Thymus (tissue), 11 donors: Measurements from ENCODE around the gene DYNC1H1. TPM values are rescaled to one million over a fixed set of nuclear protein-coding genes. Genes with fewer than 3 reads are reported as not detected.

Experiments
- DNase-seq, 9 donors: peaks; one replicate each; pipeline ENCODE4 v3.0.0-alpha.2; 2013; ENCODE audit warnings: low spot score in 9 of 9, low read depth in 6 of 9, missing footprints in 1 of 9
- H3K27ac ChIP-seq, 2 donors: one replicate each; pipeline ENCODE4 v1.5.1; 2013; ENCODE audit warnings: control low read depth in 1 of 2, low read depth in 1 of 2, low read length in 1 of 2, mild to moderate bottlenecking in 1 of 2, moderate library complexity in 1 of 2
- H3K27me3 ChIP-seq, 2 donors: one replicate each; pipeline ENCODE4 v1.5.1; 2013; ENCODE audit warnings: low read length in 1 of 2; ENCODE audit not compliant: control insufficient read depth in 2 of 2, insufficient read depth in 1 of 2
- H3K36me3 ChIP-seq, 2 donors: one replicate each; pipeline ENCODE4 v1.5.1; 2013; ENCODE audit warnings: low read length in 1 of 2, mild to moderate bottlenecking in 1 of 2, moderate library complexity in 1 of 2; ENCODE audit not compliant: control insufficient read depth in 2 of 2, insufficient read depth in 2 of 2
- H3K4me1 ChIP-seq, 2 donors: one replicate each; pipeline ENCODE4 v1.5.1; 2013; ENCODE audit warnings: low read length in 2 of 2; ENCODE audit not compliant: control insufficient read depth in 2 of 2, insufficient read depth in 2 of 2
- H3K4me3 ChIP-seq, 2 donors: one replicate each; pipeline ENCODE4 v1.5.1; 2013; ENCODE audit warnings: low read length in 2 of 2, control low read depth in 1 of 2, mild to moderate bottlenecking in 1 of 2
- H3K9me3 ChIP-seq, 2 donors: one replicate each; pipeline ENCODE4 v1.5.1; 2013; ENCODE audit warnings: low read length in 1 of 2, mild to moderate bottlenecking in 1 of 2; ENCODE audit not compliant: control insufficient read depth in 2 of 2, insufficient read depth in 1 of 2
- WGBS: extraction: QIAGEN DNeasy Blood & Tissue Kit; methylation state at CpG from one replicate; pipeline ENCODE4 v1.1.7; 2013; 5-methylcytosine and 5-hydroxymethylcytosine counted together
- polyA plus RNA-seq: library from polyadenylated mRNA; stranded (reverse); fragments of 200-250 nt; gene quantifications from one replicate; pipeline ENCODE4 v1.2.3, GENCODE V29; 2013
- total RNA-seq: library from RNA; stranded (reverse); fragments of 120-200 nt; gene quantifications from one replicate; pipeline ENCODE4 v1.2.4, GENCODE V29; 2013
- donor health status: healthy.

Gene DYNC1H1
- total and polyA plus RNA-seq, 2 donors: 111 to 114 TPM

- H3K36me3 ChIP-seq: peaks cover 83 to 89% of the 10 kb centered on the region in 2 donors
- no peak for DNase-seq
- H3K27ac ChIP-seq: no peak overlapping the region
- H3K27me3 ChIP-seq: no peaks in the 10 kb centered on the region
- no peaks in the 10 kb centered on the region for H3K9me3 ChIP-seq
- 95% methylated on average over 6 of the region's 6 CpGs for WGBS
- no peaks in the 10 kb centered on the region for H3K4me1 ChIP-seq
- no peak overlapping the region for H3K4me3 ChIP-seq
Measured at GRCh38 chr14:101988377-101988776, 24.0 kb downstream of the DYNC1H1 start.

- no peaks in the 10 kb centered on the region for H3K27me3 ChIP-seq
- no peaks in the 10 kb centered on the region for H3K9me3 ChIP-seq
- no peak for DNase-seq
- peaks cover 82 to 89% of the 10 kb centered on the region in 2 donors for H3K36me3 ChIP-seq
- 83% methylated on average over 5 of the region's 5 CpGs for WGBS
- no peaks in the 10 kb centered on the region for H3K4me1 ChIP-seq
- H3K4me3 ChIP-seq: no peak overlapping the region
- no peak overlapping the region for H3K27ac ChIP-seq
Measured at GRCh38 chr14:101991352-101991751, 27.0 kb downstream of the DYNC1H1 start.

GRCh38 chr14:101992708-101993107, 28.3 kb downstream of the DYNC1H1 start:
- no peak overlapping the region for H3K27ac ChIP-seq
- no peaks in the 10 kb centered on the region for H3K4me1 ChIP-seq
- H3K27me3 ChIP-seq: no peaks in the 10 kb centered on the region
- DNase-seq: peak in 1 of 9 donors; percentile 14
- WGBS: 95% methylated on average over 7 of the region's 7 CpGs
- no peak overlapping the region for H3K4me3 ChIP-seq
- H3K9me3 ChIP-seq: no peaks in the 10 kb centered on the region
- H3K36me3 ChIP-seq: peaks cover 82 to 89% of the 10 kb centered on the region in 2 donors

GRCh38 chr14:101997429-101998336, 33.3 kb downstream of the DYNC1H1 start:
- H3K4me1 ChIP-seq: no peaks in the 10 kb centered on the region
- H3K27ac ChIP-seq: no peak overlapping the region
- peaks cover 78 to 84% of the 10 kb centered on the region in 2 donors for H3K36me3 ChIP-seq
- no peaks in the 10 kb centered on the region for H3K27me3 ChIP-seq
- WGBS: 98% methylated on average over 18 of the region's 18 CpGs
- no peaks in the 10 kb centered on the region for H3K9me3 ChIP-seq
- no peak overlapping the region for H3K4me3 ChIP-seq
- no peak for DNase-seq

GRCh38 chr14:102000902-102001301, 36.5 kb downstream of the DYNC1H1 start:
- H3K27ac ChIP-seq: no peak overlapping the region
- no peaks in the 10 kb centered on the region for H3K27me3 ChIP-seq
- peaks cover 76 to 84% of the 10 kb centered on the region in 2 donors for H3K36me3 ChIP-seq
- no peak overlapping the region for H3K4me3 ChIP-seq
- WGBS: 98% methylated on average over 12 of the region's 12 CpGs
- no peaks in the 10 kb centered on the region for H3K9me3 ChIP-seq
- no peak for DNase-seq
- H3K4me1 ChIP-seq: no peaks in the 10 kb centered on the region

GRCh38 chr14:102005336-102005735, 41.0 kb downstream of the DYNC1H1 start:
- WGBS: 98% methylated on average over 9 of the region's 9 CpGs
- Histone ChIP-seq H3K36me3 (peaks cover 88% of the 10 kb centered on the region in 2 donors), H3K9me3 (no peaks in the 10 kb centered on the region), H3K27me3 (no peaks in the 10 kb centered on the region), H3K27ac (no peak overlapping the region), H3K4me1 (no peaks in the 10 kb centered on the region), H3K4me3 (no peak overlapping the region)
- no peak for DNase-seq

- H3K4me1 ChIP-seq: no peaks in the 10 kb centered on the region
- no peaks in the 10 kb centered on the region for H3K27me3 ChIP-seq
- peaks cover 90 to 92% of the 10 kb centered on the region in 2 donors for H3K36me3 ChIP-seq
- H3K4me3 ChIP-seq: no peak overlapping the region
- WGBS: 95% methylated on average over 14 of the region's 14 CpGs
- no peaks in the 10 kb centered on the region for H3K9me3 ChIP-seq
- H3K27ac ChIP-seq: no peak overlapping the region
- DNase-seq: no peak
Measured at GRCh38 chr14:102007916-102008418, 43.6 kb downstream of the DYNC1H1 start.

GRCh38 chr14:102008891-102009290, 44.5 kb downstream of the DYNC1H1 start:
- H3K4me3 ChIP-seq: no peak overlapping the region
- 97% methylated on average over 8 of the region's 8 CpGs for WGBS
- no peaks in the 10 kb centered on the region for H3K9me3 ChIP-seq
- no peaks in the 10 kb centered on the region for H3K4me1 ChIP-seq
- peaks cover 91 to 92% of the 10 kb centered on the region in 2 donors for H3K36me3 ChIP-seq
- no peaks in the 10 kb centered on the region for H3K27me3 ChIP-seq
- DNase-seq: no peak
- H3K27ac ChIP-seq: no peak overlapping the region

- H3K9me3 ChIP-seq: no peaks in the 10 kb centered on the region
- no peak overlapping the region for H3K27ac ChIP-seq
- H3K4me1 ChIP-seq: no peaks in the 10 kb centered on the region
- no peaks in the 10 kb centered on the region for H3K27me3 ChIP-seq
- WGBS: 98% methylated on average over 8 of the region's 8 CpGs
- peaks cover 97 to 98% of the 10 kb centered on the region in 2 donors for H3K36me3 ChIP-seq
- DNase-seq: no peak
- H3K4me3 ChIP-seq: no peak overlapping the region
Measured at GRCh38 chr14:102011631-102012030, 47.3 kb downstream of the DYNC1H1 start.
